ENCODE data around the gene USP30.

The USP30 gene

GRCh38 chr12:109098183-109098604 is 45.8 kb downstream of the USP30 start:
- DNase-seq: no peak

- no peak for DNase-seq
These were observed 46.3 kb downstream of the USP30 start for GRCh38 chr12:109098651-109099050.

GRCh38 chr12:109099431-109100020 is 47.1 kb downstream of the USP30 start:
- no peak for DNase-seq

GRCh38 chr12:109100741-109101140 is 48.4 kb downstream of the USP30 start:
- DNase-seq: no peak

- DNase-seq: peak; percentile 40
These were observed 50.1 kb downstream of the USP30 start for GRCh38 chr12:109102491-109102890.

GRCh38 chr12:109105176-109105575 is 52.8 kb downstream of the USP30 start:
- DNase-seq: no peak

- no peak for DNase-seq
These were observed 57.5 kb downstream of the USP30 start for GRCh38 chr12:109109746-109110350.

DNA sequence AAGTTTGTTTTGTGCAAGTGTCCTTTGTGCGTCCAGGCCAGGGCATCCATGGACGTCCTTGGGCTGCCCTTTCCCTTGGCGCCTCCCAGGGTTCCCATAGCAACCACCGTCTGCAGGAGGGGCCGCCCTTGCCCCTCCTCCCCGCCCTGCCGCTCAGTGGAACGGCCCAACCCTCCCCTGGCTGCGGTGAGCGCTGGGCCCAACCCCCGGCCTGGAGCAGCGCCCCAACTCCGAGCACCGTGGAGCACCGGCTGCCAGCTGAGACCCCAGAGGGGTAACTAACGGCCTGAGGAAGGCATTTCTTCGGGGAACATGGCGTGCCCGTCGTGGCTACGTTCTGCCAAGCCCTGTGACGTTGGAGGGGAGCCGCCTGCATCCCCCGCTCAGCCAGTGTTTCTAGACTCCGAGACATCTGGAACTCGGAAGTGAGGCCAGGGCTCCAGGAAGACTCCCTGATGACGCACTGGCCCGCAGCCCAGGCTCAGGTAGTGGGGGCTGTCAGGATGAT is 58.7 kb downstream of the USP30 start:
- peak; percentile 68 for DNase-seq

- DNase-seq: no peak
These were observed 60.5 kb downstream of the USP30 start for GRCh38 chr12:109112720-109113465.

DNA sequence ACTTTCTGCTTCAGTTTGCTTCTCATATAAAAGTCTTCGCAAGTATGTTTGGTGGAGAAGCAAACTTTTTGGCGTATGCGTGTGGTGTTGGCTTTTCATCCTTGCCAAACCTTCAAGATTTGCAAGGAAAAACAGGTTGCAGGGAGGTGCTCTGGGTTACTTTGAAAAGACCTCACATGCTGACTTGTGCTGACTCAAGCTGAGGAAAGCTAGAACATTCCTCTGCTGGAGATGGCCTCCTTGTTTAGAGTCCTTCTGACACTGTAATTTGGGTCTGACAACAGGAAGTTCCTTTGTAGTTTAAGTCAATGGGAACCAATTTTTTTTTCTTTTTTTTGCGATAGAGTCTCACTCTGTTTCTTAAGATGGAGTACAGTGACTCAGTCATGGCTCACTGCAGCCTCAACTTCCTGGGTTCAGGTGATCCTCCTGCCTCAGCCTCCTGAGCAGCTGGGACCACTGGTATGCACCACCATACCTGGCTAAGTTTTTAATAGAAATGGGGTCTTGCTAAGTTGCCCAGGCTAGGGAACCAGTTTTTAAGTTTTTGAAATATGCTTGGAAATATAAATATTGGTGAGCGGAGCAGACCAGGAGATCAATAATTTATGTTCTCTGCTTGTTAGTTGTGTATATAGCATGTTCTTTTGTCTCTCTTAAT is 61.4 kb downstream of the USP30 start:
- DNase-seq: no peak

DNA sequence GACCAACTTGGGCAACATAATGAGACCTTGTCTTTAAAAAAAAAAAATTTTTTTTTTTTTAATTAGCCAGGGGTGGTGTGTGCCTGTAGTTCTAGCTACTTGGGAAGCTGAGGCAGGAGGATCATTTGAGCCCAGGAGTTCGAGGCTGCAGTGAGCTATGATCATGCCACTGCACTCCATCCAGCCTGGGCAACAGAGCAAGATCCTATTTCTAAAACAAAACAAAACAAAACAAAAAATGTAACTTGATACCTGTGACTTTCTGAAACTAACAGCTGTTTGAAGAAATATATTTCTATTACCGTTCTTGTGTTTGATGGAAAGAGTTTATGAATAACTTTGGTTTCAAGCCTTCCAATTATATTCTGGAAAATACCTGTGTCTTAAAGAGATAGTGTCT is 62.3 kb downstream of the USP30 start:
- no peak for DNase-seq

DNA sequence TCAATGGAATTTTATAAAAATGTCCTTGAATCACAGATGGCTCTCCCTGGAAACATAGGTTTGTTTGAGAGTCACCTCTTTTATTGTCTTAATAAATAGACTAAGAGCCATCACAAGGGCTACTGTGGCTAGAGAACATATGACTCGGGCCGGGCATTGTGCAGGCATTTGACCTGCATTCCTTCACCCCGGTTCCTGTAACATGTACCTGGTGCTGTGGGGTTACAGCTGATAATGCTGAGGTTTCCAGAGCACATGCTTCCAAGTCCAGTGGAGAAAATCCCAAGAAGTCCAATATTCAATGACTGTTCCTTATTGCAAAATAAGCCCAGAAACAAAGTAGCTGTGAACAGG is 63.0 kb downstream of the USP30 start:
- DNase-seq: no peak

DNA sequence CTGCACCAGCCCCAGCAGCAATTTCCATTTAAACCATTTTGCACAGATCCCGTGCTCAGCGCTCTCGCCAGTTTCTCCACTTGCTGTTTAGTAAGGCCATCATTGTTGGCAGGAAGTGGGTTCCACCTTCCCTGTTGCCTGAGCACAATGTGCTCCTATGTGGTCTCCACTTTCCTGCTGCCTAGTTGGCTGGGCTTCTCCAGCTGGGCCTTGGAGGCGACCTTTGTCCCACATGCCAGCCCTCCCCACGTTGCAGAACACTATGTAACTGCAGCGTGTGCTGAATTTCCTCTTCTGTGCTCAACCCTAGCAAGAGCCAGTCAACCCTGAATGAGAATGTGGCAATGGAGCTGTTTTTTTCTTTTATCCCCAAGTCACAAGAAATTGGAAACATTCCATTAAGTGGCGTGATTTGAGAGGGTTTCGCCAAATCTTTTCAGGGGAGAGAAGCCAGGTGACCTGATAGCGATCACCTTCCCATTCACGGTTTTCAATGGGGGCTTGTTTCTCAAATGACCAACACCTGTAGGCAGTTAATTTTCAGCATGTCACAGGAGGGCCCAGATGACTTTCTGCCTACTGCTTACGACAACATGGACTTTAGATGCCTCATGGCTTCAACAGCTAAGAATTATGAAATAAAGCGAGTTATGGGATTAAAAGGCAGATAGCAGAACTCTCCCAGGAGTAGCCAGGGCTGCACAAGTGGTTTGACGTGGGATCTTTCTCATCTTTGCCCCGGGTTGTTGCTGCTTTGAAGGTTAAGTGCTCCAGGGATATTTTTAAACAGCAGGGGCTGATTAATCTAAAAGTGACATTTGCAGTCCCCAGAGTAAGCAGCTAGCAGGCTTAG is 63.6 kb downstream of the USP30 start, which contains the start of gene ACACB:
ACACB (plus strand) TSS at position 830 of the 853 bp plus-strand sequence. CDS start 22,819 bp downstream, outside the sequence.
- DNase-seq: no peak

DNA sequence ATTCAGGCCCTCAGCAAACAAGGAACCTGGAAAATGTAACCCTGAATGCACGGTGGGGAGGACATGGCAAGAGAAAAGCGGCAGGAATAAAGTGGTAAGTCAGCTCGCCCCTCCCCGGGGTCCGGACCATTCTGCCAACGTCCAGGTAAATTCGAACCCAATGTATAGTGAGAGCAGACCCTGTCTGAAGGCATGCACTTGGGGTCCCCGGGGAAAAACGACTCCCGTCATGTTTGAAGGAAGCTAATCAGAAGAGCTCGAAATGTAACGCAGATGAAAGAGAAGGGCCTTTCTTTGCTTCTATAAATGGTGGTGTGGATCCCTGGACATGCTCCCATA is 64.2 kb downstream of the USP30 start:
- DNase-seq: no peak

DNA sequence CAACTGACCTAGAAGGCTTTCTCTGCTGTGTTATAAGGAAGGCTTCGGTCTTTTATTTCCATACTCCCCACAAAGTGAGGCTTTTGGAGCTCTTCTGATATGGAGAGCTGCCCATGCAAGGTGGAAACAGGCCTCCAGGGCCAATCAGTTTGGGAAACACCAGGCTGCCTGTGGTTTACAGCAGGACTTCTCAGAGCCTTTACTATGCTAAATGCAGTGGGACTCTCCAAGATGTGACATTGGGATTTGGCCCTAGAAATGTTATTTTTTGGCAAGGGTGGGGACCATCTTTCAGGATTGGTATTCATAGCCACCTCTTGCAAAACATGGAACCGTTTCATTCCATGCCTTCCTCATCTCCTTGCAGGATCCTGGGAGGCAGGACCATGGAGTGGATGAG is 67.7 kb downstream of the USP30 start:
- no peak for DNase-seq

GRCh38 chr12:109120557-109120956 is 68.2 kb downstream of the USP30 start:
- no peak for DNase-seq

DNA sequence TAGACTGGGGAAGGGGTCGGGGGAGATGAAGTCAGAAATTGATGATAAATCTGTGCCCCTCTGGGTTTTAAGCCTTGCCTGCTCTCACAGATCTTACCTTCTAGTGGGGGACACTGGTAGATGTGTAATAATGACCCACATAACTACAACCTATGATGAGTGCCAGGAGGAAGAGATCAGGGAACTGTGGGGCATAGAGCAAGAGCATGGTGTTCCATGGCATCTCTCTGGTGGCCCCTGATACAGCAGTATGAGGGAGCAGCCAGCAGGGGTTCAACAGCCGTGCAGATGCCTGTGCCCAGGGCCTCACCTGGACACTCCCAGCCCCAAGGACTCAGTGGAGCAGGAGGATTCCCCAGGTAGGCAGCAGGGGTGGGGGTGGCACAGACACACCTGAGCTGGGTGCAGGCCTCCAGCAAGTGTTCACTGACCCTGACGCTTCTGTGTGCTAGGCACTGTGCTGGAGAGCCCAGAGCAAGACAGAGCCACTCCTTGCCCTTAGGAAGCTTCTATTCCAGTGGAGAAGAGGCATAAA is 69.0 kb downstream of the USP30 start:
- no peak for DNase-seq

DNA sequence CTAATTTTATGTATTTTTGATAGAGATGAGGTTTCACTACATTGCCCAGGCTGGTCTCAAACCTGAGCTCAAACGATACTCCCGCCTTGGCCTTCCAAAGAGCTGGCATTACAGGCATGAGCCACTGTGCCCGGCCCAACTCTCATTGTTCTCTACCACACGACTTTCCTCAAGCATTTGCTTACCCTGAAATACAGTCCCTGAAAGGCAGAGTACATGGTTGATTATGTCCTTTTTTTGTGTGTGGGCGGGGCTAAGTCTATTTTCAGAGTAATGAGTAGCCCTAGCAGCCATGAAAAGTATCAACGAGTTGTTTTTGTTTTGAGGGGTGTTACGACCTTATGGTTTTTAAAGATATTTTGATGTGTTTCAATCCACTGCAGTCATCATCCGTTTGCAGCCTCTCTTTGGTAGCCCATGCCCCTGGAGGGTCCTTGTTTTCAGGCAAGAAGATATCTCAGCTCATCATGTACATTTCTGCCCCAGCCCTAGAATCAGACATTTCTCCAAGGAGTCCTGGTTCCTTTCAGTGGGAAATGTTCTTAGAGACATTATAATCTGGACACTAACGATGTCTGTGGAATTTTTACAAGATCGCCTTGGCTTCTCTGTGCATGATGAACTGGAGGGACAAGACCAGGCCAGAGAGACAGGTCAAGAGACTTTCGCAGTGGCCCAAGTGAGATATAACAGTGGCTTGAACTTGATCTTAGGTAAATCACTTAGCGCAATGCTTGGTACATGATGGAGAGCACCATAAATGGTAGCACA is 72.7 kb downstream of the USP30 start:
- DNase-seq: no peak

GRCh38 chr12:109125791-109126190 is 73.4 kb downstream of the USP30 start:
- no peak for DNase-seq

- DNase-seq: no peak
These were observed 74.4 kb downstream of the USP30 start for GRCh38 chr12:109126784-109127183.

DNA sequence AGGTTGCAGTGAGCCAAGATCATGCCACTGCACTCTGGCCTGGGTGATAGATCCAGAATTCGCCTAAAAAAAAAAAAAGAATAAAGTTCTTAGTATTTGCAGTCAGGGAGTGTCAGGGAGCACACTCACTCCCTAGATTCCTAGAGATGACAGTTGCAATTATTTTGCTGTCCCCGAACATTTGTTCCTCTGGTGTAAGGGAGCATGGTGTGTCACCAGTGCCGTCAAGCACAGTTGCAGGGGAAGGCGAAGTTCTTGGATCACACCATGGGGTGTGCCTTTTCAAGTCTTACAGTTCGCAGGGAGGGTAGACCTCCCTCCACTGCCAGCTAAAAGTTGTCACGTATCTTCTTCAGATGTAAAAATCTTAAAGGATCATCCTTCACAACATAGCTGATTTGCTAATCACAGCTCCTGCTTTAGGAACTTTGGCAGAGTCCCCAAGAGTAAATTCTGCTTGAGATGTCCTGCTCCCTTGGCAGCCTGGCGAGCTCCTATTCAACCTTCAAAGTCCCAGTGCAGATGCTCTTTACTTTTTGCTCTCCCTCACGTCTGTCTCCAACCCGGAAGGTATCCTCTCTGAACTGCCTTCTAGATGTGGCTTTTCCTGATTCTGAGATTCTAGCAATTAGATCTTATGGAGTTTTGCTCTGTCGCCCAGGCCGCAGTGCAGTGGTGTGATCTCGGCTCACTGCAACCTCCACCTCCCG is 75.3 kb downstream of the USP30 start:
- DNase-seq: no peak

Data from NCI-H82 (cell line).